Cardiac muscle cell (in vitro differentiated cells and primary cell): ENCODE results near the gene SH2D6. TPM values are rescaled to one million over a fixed set of nuclear protein-coding genes. Genes with fewer than 3 reads are reported as not detected.
"Not testable (repeated sequence)": the region's sequence is repeated elsewhere in the genome, so short reads cannot be mapped to it uniquely, and the experiment has no call there.

Experiments used
- DNase-seq, 2 donors: peaks; one replicate each; pipeline versions ENCODE4 v3.0.0 to v3.0.0-alpha.2; 2010 to 2017; ENCODE audit warnings: low read depth in 1 of 2, low spot score in 1 of 2
- H3K27ac ChIP-seq: fragments of 200-600 bp; sonication (generic); 2 replicates; pipeline ENCODE4 v1.5.1; 2016
- H3K27me3 ChIP-seq: fragments of 200-600 bp; sonication (generic); 2 replicates; pipeline ENCODE4 v1.6.0; 2016; ENCODE audit warnings: control low read depth
- H3K36me3 ChIP-seq: fragments of 200-600 bp; sonication (generic); 2 replicates; pipeline ENCODE4 v1.5.1; 2016; ENCODE audit warnings: control low read depth
- H3K4me1 ChIP-seq: fragments of 200-600 bp; sonication (generic); 2 replicates; pipeline ENCODE4 v1.8.1; 2017; ENCODE audit warnings: low read depth, mild to moderate bottlenecking, mixed run types
- H3K4me3 ChIP-seq: fragments of 200-600 bp; sonication (generic); 2 replicates; pipeline ENCODE4 v1.5.1; 2016; ENCODE audit warnings: mild to moderate bottlenecking
- H3K9me3 ChIP-seq: fragments of 200-600 bp; sonication (generic); 2 replicates; pipeline ENCODE4 v1.5.1; 2017; ENCODE audit warnings: low read depth, mild to moderate bottlenecking, control low read depth
- polyA plus RNA-seq: library from polyadenylated mRNA; unstranded; fragments of >200 nt; fragmentation: Nextera tagmentation; extraction: Ambion mirVana; gene quantifications from 2 replicates; pipeline ENCODE4 v1.2.1, GENCODE V29; 2016
- total RNA-seq: library from RNA; depleted of rRNA; stranded (reverse); fragments of >200 nt; gene quantifications from 2 replicates; pipeline ENCODE4 v1.2.3, GENCODE V29; 2016
- TF ChIP-seq, protein P1 (sequence below): IDR thresholded peaks from 2 replicates; pipeline ENCODE4 v1.5.1; 2012; ENCODE audit warnings: low read depth, mild to moderate bottlenecking, low read length

SH2D6 gene
- total and polyA plus RNA-seq, 2 experiments from 2014 or later, result not detected

DNA sequence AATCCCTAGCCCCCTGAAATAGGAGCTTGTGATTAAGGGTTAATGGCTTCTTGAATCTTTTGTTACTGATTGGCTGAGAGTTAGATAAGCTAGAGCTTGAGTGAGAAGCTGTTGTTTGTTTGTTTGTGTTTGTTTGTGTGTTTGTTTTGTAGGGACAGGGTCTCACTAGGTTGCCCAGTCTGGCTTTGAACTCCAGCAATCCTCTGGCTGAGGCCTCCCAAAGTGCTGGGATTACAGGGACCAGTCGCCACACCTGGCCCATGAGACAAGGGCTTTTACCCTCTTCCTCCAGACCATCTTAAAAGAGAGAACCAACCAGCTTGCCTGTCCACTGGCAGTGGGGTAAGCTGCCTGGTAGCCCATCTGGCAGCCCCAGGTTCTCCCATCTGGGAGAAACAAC, 58.1 kb downstream of the SH2D6 start:
- TF ChIP-seq, protein P1, sequence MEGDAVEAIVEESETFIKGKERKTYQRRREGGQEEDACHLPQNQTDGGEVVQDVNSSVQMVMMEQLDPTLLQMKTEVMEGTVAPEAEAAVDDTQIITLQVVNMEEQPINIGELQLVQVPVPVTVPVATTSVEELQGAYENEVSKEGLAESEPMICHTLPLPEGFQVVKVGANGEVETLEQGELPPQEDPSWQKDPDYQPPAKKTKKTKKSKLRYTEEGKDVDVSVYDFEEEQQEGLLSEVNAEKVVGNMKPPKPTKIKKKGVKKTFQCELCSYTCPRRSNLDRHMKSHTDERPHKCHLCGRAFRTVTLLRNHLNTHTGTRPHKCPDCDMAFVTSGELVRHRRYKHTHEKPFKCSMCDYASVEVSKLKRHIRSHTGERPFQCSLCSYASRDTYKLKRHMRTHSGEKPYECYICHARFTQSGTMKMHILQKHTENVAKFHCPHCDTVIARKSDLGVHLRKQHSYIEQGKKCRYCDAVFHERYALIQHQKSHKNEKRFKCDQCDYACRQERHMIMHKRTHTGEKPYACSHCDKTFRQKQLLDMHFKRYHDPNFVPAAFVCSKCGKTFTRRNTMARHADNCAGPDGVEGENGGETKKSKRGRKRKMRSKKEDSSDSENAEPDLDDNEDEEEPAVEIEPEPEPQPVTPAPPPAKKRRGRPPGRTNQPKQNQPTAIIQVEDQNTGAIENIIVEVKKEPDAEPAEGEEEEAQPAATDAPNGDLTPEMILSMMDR, result no peak
- no peaks in the 10 kb centered on the region for H3K27me3 ChIP-seq

DNA sequence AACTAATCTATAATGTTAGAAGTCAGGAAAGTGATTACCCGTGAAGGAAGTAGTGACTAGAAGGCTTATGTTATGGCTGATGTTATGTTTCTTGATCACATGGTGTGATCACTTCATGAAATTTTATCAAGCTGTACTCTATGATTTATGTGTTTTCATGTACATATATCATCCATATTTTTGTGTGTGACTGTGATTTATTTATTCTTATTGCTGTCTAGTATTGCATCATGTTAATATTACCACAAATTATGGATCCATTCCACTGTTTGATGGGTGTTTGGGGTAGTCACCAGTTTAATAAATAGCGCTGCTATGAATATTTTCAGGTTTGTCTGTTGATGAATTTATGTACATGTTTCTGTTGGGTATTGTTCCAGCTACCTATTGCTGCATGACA, 59.4 kb downstream of the SH2D6 start:
- H3K27ac ChIP-seq, result no peak overlapping the region
- peaks cover 4% of the 10 kb centered on the region for H3K4me1 ChIP-seq
- no peak overlapping the region for H3K4me3 ChIP-seq
- H3K36me3 ChIP-seq, result no peaks in the 10 kb centered on the region
- no peak for DNase-seq
- TF ChIP-seq, protein P1, result no peak
- no peaks in the 10 kb centered on the region for H3K27me3 ChIP-seq
- H3K9me3 ChIP-seq, result no peaks in the 10 kb centered on the region

More for the DNA sequence above, 58.1 kb downstream of the SH2D6 start:
- peaks cover 4% of the 10 kb centered on the region for H3K4me1 ChIP-seq
- H3K36me3 ChIP-seq, result no peaks in the 10 kb centered on the region
- no peak for DNase-seq
- H3K27ac ChIP-seq, result no peak overlapping the region
- H3K9me3 ChIP-seq, result no peaks in the 10 kb centered on the region
- H3K4me3 ChIP-seq, result no peak overlapping the region

DNA sequence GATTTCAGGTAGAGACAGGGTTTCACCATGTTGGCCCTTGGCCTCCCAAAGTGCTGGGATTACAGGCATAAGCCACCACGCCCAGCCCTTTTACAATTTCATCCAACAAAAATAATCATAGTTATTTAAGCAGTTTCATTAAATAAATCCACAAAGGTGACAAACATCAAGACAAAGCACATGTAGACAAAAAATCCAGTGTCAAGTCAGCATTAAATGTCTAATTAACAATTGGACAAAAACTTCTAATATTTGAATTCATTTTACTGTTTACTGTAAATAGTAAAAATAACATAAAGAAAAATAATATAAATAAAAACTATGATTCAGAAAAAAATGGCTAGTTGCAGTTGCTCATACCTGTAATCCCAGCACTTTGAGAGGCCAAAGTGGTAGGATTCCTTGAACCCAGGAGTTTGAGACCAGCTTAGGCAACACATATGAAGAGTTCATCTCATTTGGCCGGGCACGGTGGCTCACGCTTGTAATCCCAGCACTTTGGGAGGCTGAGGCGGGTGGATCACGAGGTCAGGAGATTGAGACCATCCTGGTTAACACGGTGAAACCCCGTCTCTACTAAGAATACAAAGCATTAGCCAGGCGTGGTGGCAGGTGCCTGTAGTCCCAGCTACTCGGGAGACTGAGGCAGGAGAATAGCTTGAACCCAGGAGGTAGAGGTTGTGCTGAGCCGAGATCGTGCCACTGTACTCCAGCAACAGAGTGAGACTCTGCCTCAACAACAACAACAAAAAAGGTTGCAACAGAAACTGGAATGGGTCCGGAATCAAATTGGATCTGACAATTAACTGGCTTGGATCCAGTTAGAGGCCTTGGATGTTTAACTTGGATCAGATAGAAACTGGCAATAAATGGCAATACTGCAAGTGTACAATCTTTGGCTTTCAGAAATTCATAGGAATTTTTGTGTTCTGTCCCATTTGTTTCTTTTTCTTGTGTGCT, 63.6 kb downstream of the SH2D6 start:
- no peaks in the 10 kb centered on the region for H3K4me1 ChIP-seq
- no peaks in the 10 kb centered on the region for H3K9me3 ChIP-seq
- no peak overlapping the region for H3K27ac ChIP-seq
- TF ChIP-seq, protein P1, result no peak
- no peak overlapping the region for H3K4me3 ChIP-seq
- DNase-seq, result no peak
- H3K36me3 ChIP-seq, result no peaks in the 10 kb centered on the region
- no peaks in the 10 kb centered on the region for H3K27me3 ChIP-seq

DNA sequence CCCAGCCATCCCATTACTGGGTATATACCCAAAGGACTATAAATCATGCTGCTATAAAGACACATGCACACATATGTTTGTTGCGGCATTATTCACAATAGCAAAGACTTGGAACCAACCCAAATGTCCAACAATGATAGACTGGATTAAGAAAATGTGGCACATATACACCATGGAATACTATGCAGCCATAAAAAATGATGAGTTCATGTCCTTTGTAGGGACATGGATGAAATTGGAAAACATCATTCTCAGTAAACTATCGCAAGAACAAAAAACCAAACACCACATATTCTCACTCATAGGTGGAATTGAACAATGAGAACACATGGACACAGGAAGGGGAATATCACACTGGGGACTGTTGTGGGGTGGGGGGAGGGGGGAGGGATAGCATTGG, 66.1 kb downstream of the SH2D6 start:
- not testable (repeated sequence) for H3K36me3 ChIP-seq, H3K4me1 ChIP-seq, H3K9me3 ChIP-seq, H3K27ac ChIP-seq, H3K27me3 ChIP-seq, DNase-seq, H3K4me3 ChIP-seq

DNA sequence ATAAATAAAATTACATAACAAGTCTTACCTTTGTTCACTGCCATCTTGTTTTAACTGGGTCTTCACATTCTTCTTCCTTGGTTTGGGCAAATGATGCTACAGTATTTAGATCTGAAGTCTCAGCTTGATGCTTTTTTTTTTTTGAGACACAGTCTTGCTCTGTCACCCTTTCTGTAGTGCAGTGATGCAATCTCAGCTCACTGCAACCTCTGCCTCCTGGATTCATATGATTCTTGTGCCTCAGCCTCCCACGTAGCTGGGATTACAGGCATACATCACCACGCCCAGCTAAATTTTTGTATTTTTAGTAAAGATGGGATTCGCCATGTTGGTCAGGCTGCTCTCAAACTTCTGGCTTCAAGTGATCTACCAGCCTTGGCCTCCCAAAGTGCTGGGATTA, 67.3 kb downstream of the SH2D6 start:
- TF ChIP-seq, protein P1, result no peak
- Histone ChIP-seq H3K4me3 (no peak overlapping the region), H3K36me3 (no peaks in the 10 kb centered on the region), H3K4me1 (no peaks in the 10 kb centered on the region), H3K27ac (no peak overlapping the region), H3K27me3 (no peaks in the 10 kb centered on the region), H3K9me3 (no peaks in the 10 kb centered on the region)
- peak in 1 of 2 donors; percentile 42 for DNase-seq

Other genes starting within 250 kb of the SH2D6 start
- gene TGOLN2, start 90.7 kb upstream of the SH2D6 start, total RNA-seq, result 36.6 and 56.1 TPM in 2 replicates
- 20.1 and 26.6 TPM in 2 replicates for gene TGOLN2, start 90.7 kb upstream of the SH2D6 start, polyA plus RNA-seq
- 11.6 and 17.6 TPM in 2 replicates for gene RETSAT, start 64.2 kb upstream of the SH2D6 start, total RNA-seq
- gene RETSAT, start 64.2 kb upstream of the SH2D6 start, polyA plus RNA-seq, result 5.7 and 15.6 TPM in 2 replicates
- gene ELMOD3, start 63.9 kb upstream of the SH2D6 start, total RNA-seq, result 18.9 and 20.9 TPM in 2 replicates
- gene ELMOD3, start 63.9 kb upstream of the SH2D6 start, polyA plus RNA-seq, result 23.5 and 30.1 TPM in 2 replicates
- 12.3 and 14.0 TPM in 2 replicates for gene CAPG, start 8.3 kb upstream of the SH2D6 start, total RNA-seq
- 13.0 and 21.2 TPM in 2 replicates for gene CAPG, start 8.3 kb upstream of the SH2D6 start, polyA plus RNA-seq
- gene MAT2A, start 120.5 kb downstream of the SH2D6 start, total RNA-seq, result 116 and 225 TPM in 2 replicates
- 405 and 489 TPM in 2 replicates for gene MAT2A, start 120.5 kb downstream of the SH2D6 start, polyA plus RNA-seq
- gene GGCX, start 142.8 kb downstream of the SH2D6 start, total RNA-seq, result 18.6 and 24.3 TPM in 2 replicates
- gene GGCX, start 142.8 kb downstream of the SH2D6 start, polyA plus RNA-seq, result 32.0 and 33.5 TPM in 2 replicates
- gene VAMP8, start 158.9 kb downstream of the SH2D6 start, total RNA-seq, result 8.3 and 15.7 TPM in 2 replicates
- 39.4 and 60.9 TPM in 2 replicates for gene VAMP8, start 158.9 kb downstream of the SH2D6 start, polyA plus RNA-seq
- 6.7 and 7.7 TPM in 2 replicates for gene VAMP5, start 165.7 kb downstream of the SH2D6 start, total RNA-seq
- gene VAMP5, start 165.7 kb downstream of the SH2D6 start, polyA plus RNA-seq, result 19.1 and 28.1 TPM in 2 replicates
- gene RNF181, start 177.0 kb downstream of the SH2D6 start, total RNA-seq, result 152 and 241 TPM in 2 replicates
- gene RNF181, start 177.0 kb downstream of the SH2D6 start, polyA plus RNA-seq, result 276 and 328 TPM in 2 replicates
- 14.2 and 18.9 TPM in 2 replicates for gene TMEM150A, start 184.0 kb downstream of the SH2D6 start, total RNA-seq
- gene TMEM150A, start 184.0 kb downstream of the SH2D6 start, polyA plus RNA-seq, result 31.8 and 34.0 TPM in 2 replicates
- gene C2orf68, start 193.4 kb downstream of the SH2D6 start, total RNA-seq, result 32.6 and 35.5 TPM in 2 replicates
- gene C2orf68, start 193.4 kb downstream of the SH2D6 start, polyA plus RNA-seq, result 37.4 and 52.0 TPM in 2 replicates
- 110 and 187 TPM in 2 replicates for gene USP39, start 197.5 kb downstream of the SH2D6 start, total RNA-seq
- 56.0 and 56.6 TPM in 2 replicates for gene USP39, start 197.5 kb downstream of the SH2D6 start, polyA plus RNA-seq
- gene SFTPB, start 249.5 kb downstream of the SH2D6 start, total RNA-seq, result not detected in 2 replicates
- gene SFTPB, start 249.5 kb downstream of the SH2D6 start, polyA plus RNA-seq, result not detected in 2 replicates